GM12892 (cell line): ENCODE results near the gene MAPRE2.
A peak's percentile ranks its signal among the peaks of the same experiment; 100 is the strongest.

Experiments
- DNase-seq: peaks from one replicate; pipeline ENCODE4 v3.0.0; 2011; ENCODE audit not compliant: insufficient read length
- FAIRE-seq: peaks from 2 replicates; lab custom pipeline; 2011; peaks lifted over from hg19 to GRCh38; lab: Jason Lieb, UNC
- POLR2A ChIP-seq: IDR thresholded peaks from 2 replicates; pipeline ENCODE4 v1.6.1; 2011; ENCODE audit warnings: low read depth, low read length, control low read depth
- POLR2AphosphoS5 ChIP-seq: IDR thresholded peaks from 2 replicates; pipeline ENCODE4 v1.6.1; 2011; ENCODE audit warnings: low read depth, low read length, control low read depth
- TAF1 ChIP-seq: IDR thresholded peaks from 2 replicates; pipeline ENCODE4 v1.6.1; 2011; ENCODE audit warnings: low read depth, mild to moderate bottlenecking, control low read depth, low read length, borderline replicate concordance

MAPRE2 gene

DNA sequence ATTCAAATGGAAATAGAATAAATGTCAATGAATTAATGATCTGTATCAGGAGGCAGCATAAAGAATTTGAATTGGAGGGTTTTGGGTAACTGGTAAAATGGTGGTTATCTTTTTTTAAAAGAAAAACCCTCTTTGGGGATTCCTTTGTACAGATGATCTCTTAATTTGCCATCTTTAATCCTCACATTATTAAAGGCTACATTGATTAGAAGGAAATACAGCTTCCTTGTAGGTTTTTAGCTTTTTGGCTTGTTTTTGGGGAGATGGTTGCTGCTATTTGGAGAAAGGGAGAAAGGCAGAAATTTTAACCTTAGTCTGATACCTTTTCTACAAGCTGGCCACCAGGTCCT lies 600 bp upstream of the MAPRE2 start:
- DNase-seq (no peak), FAIRE-seq (no peak)
- no peak for TF ChIP-seq POLR2A
- no peak for TF ChIP-seq TAF1
- no peak for TF ChIP-seq POLR2AphosphoS5

DNA sequence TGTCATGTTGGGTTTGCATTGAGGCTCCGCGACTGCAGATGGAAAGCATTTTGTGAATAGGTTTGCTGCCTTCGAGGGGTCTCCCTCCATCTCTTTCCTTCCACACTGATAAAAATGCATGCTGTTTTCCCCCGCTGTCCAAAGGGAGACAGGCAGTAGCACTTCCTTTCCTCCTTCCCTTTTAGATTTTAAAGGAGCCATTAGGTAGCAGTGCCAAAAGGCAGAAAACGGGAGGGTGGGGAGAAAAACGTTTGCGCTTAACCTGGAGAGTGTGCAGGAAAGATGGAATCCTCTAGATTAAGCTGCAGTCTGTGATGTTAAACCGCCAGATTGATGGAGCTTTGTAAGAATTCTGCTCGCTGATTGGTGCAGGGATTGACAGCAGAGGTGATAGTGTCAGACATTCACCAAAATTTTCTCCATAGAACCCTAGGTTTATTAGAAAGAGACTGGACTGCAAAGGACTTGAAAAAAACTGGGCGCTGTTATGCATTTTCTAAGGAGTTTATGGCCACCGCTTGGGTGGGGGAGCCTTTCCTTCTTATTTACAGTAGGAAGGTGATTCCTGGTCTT lies 688 bp downstream of the MAPRE2 start:
- FAIRE-seq (peak; percentile 69), DNase-seq (no peak)
- TF ChIP-seq TAF1, result no peak
- no peak for TF ChIP-seq POLR2AphosphoS5
- TF ChIP-seq POLR2A, result no peak

DNA sequence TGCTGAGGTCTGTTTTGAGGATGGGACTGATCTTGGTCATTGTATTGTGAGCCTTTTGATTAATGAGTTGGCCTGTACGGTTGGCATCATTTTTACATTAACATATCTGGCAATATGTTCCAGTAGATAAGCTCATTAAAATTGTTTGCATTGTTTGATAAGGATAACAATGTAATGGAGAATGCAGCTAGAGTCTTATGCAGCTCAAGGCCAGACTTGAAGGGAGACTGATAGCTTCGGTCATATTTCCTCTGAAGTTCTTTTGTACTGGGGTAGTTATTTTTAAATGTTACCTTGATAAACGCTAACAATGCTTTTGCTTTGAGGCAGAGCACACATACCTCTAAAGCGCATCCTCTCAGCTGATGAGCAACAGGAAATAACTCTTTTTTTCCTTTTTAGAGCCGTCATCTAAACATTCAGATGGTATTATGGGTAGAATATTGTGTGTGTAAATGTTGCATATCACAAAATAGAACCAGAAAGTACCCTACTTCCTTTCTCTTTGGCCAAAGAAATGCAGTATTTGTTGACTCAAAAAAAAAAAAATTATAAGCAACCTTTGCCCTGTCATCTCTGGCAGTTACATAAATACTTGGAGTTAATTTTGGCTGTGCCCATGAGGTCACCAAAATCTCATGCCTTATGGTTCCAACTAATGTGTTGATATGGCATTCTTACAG lies 1.3 kb downstream of the MAPRE2 start:
- FAIRE-seq (peak; percentile 78), DNase-seq (no peak)
- no peak for TF ChIP-seq POLR2AphosphoS5

DNA sequence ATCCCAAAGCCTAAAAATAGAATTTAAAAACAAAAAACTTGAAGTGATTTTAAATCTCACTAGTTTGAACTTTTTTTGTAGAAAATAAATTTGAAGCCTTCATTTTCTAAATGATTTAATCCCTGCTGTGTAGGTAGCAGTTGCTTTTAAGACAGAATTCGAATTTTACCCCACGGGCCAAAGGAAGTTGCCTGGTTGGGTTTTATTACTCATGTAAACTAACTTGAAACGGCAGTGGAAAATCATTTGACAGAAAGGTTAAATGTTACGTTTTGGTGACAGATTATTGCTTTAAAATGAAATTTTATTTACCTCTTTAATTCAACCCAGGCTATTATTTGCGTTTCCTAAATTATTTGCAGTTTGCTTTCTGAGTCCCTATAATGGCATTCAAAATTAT lies 2.0 kb downstream of the MAPRE2 start:
- FAIRE-seq (no peak), DNase-seq (no peak)
- TF ChIP-seq POLR2A (no peak), TAF1 (no peak), POLR2AphosphoS5 (no peak)

DNA sequence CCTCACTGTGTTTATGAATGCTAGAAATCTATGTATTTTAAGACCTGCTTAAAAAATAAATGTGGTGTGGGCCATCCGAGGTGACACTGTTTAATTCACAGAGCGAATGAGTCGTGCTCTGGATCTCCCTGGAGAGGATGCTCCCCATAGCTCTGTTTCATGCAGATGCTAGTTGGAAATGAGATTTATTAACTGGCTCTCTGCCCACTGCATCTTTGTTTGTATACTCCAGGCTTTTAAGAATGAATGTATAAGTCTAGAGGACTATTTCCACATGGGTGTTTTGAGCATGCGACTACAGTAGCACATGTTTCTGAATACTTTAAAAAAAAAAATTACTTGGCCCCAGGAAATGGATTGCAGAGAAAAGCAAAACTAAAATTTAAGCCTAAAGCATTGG lies 3.9 kb downstream of the MAPRE2 start:
- TF ChIP-seq POLR2AphosphoS5 (no peak), TAF1 (no peak), POLR2A (no peak)
- no peak for FAIRE-seq
- no peak for DNase-seq

DNA sequence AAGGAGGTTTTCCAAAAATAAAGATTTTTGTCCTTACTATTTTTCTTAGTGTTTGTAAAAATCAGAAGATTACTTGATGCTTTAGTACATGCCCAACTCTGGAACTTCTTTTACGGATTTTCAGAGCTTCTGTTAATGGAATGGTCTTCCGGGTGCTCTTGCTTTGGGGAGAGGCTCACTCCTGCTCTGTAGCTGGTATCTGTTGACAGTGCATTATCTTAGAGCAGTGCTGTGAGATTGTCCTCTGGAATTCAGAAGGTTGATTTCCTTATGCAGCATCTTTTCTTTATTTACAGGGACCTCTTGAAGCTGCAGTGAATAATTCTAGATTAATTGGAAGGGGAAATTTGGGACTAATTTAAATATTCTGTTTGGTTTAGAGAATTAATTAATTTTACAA lies 4.6 kb downstream of the MAPRE2 start:
- TF ChIP-seq POLR2A (no peak), POLR2AphosphoS5 (no peak), TAF1 (no peak)
- DNase-seq (no peak), FAIRE-seq (no peak)

DNA sequence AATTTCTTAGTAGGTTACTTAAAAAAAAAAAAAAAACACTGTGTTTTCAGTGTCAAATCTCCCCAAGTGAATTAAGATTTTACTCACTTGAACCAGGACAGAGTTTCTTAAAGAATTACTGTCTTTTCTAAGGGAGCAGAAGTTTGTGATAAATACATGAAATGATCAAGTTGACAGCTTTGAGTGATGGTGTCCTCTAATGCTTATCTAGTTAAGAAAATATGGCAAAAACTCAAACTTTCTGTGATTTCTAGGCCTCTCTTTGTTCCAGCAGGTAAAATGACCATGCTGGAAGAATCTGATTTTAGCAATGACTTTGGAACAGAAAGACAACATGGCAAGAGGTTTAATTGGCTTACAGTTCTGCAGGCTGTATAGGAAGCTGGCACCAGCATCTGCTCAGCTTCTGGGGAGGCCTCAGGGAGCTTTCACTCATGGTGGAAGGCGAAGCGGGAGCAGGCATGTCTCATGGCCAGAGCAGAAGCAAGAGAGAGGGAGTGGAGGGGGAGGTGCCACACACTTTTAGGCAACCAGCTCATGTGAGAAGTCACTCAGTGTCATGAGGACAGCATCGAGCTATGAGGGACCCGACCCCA lies 6.6 kb downstream of the MAPRE2 start:
- DNase-seq, result no peak
- FAIRE-seq, result no peak
- TF ChIP-seq POLR2AphosphoS5 (no peak), POLR2A (no peak), TAF1 (no peak)

DNA sequence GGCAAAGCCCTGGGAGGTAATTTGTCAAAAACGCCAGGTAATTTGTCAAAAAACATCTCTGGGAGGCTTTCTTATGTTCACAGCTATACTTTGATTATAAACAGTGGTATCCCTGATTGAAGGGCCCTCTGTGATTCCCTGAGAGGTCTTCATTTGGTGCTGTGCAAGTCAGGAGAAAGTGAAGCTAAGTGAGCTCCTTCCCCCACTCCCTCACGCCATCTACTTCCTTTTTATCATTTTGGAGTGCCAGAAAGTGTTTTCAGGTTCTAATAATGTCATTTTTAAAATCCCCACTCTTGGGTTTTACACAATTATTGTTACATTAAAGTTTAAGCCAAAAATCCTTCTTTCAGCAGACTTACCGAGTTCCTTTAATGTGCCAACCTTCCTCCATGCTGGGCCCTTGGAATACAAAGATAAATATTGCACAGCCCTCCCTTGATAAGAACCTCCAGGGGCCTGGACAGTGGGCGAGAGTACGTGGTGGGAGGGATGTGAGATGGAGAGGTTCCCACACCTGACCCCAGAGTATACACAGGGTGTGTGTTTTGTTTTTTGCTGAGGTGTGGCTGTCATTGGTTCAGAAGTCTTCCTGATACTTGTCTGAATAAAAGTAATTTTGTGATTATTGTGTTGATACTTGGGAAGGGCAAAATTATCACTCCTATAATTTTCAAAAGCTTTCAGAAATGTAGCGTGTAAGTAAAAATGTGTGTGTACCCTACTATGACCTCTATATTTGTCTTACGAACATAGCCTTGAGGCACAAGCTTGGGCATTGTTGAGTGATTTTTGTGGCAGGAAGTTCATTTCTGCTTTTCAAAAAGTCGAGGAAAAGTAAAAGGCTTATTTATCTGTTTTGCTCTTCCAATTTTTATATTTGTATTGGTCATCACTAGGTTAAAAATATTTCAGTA lies 8.2 kb downstream of the MAPRE2 start:
- peak; percentile 67 for FAIRE-seq
- TF ChIP-seq POLR2A, result no peak
- no peak for TF ChIP-seq POLR2AphosphoS5
- no peak for TF ChIP-seq TAF1
- no peak for DNase-seq

DNA sequence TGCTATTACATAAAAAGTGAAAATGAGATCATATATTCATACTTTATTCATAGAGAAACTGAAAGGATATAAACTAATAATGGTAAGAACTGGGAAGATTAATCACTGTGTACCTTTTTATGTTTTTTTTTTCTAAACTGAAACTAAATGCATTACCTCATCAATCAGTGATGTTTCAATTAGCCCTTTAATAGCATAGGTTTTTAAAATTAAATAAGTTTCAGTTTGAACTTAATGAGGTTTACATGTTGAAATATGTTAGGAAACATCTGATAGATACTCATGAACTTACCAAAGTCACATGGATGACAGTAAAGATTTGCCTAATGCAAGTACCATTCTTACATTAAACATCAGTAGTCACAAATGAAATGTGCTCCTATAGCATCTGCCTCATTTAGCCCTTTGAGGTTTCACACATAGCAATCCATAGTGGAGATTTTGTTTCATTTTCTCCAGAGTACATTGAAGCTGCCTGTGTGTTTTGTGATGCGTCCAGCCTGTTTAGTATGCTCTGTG lies 8.9 kb downstream of the MAPRE2 start:
- FAIRE-seq, result peak; percentile 51
- no peak for DNase-seq
- no peak for TF ChIP-seq POLR2AphosphoS5
- TF ChIP-seq POLR2A, result no peak
- no peak for TF ChIP-seq TAF1

DNA sequence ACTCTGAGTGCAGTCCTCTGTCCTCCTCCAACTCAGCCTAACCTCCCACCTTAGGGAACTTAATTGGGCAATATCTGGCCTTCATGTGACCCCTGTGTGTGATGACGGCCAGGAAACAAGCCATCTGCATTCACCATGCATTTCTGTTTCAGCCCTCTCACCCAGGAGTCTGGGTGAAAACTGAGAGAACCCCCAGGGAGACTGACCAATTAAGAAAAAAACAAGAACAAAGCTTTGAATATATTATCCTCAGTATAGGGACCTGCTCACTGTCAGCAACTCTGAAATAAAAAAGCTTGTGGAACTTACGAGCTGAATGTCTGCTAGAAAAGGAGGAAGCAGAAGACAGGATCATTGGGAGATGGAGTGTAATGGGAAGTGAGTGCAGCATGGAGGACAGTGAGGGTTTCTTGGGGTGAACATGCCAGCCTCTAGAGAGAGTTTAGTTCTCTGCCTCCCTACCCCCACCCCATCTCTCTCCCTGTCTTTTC lies 9.5 kb downstream of the MAPRE2 start:
- FAIRE-seq (no peak), DNase-seq (no peak)
- TF ChIP-seq POLR2AphosphoS5 (no peak), POLR2A (no peak), TAF1 (no peak)

DNA sequence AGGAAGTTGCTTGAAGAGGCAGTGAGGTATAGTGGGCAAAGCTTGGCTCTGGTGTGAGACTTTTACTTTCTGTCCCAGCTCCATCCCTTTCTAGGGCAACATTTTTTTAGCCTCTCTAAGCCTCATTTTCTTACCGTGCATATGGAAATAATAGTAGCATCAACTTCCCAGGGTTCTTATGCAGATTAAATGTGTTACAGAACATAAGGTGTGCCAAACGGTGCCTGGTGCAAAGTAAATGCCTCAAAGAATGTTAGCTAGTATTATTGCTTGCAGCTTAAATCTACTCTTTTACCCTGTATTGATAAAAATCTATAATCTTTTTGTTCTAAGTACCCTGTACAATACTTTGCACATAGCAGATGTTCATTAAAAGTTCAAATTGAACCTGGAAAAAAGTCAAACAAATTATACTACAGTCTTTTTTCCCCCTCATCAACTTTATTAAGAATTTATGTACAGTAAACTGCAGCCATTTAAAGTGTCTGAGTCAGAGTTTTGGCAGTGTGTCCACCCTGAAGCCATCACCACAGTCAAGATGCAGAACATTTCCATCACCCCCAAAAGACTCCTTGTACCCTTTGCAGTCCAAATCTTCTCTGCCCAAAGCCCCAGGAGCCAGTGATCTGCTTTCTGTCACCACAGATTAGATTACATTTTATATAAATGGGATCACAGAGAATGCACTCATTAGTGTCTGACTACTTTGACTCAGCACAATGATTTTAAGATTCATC lies 10.6 kb downstream of the MAPRE2 start:
- DNase-seq (no peak), FAIRE-seq (no peak)
- no peak for TF ChIP-seq TAF1
- no peak for TF ChIP-seq POLR2AphosphoS5
- TF ChIP-seq POLR2A, result no peak

DNA sequence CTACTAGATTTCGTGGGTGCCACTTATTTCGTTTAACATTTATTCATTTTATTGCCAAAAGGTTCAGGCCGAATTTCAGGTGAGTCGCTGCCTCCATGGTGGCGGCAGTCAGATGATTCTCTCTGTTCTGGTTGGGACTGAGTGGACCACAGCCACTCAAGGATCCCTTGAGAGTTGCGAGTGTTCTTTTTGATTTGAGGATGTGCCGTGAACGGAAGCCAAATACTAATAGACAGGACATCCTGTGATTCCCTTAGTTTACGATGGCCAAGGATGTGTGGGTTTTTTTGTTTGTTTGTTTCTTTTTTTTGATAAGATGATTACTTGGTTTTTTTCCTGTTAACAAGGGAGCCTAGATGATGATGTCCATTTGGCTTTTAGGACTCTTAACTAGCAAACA lies 13.2 kb downstream of the MAPRE2 start:
- DNase-seq (no peak), FAIRE-seq (no peak)
- TF ChIP-seq POLR2AphosphoS5 (no peak), POLR2A (no peak), TAF1 (no peak)
